ENCODE results near the gene STAC3.

Gene STAC3

DNA sequence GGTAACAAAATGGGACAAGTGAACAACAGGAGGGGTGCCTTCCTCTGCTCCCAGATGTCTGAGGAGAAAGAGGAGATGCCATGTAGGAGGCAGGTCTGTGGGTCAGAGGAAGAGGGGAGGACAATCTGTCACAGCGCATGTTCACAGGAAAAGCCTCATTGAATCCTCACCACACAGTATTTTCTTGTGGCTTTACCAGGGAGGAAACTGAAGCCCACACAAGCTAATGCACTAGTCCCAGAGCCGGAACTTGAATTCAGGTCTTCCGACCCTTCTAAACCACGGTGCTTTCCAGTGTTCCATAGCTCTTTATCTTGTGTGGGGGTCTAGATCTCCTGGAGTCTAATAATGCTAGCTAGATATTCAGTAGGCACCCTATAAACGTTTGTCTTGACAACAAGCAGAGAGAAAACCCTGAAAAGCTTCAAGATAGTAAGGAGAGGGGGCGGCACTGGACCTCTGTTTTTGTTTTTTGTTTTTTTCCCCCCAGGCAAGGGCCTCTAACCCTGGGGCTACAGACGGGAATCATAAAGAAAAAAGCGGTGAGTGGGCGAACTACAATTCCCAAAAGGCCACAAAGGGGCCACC is 21.8 kb downstream of the STAC3 start:
- H3K79me2 ChIP-seq (ENCODE audit: insufficient read depth, low read length): peaks cover 35% of the 10 kb centered on the region
- peak; percentile 69 for ATAC-seq (ENCODE audit: insufficient read depth, low read depth)
- no peaks in the 10 kb centered on the region for H3K27me3 ChIP-seq (ENCODE audit: insufficient read depth, low read length, poor library complexity)
- peak overlapping the region; percentile 85 for H3K4me2 ChIP-seq (ENCODE audit: insufficient read depth, low read length)
- H3K4me1 ChIP-seq (ENCODE audit: insufficient read depth, low read length): peaks cover 51% of the 10 kb centered on the region
- no peak for TF ChIP-seq EZH2 (IDR thresholded peaks at IDR 0.05; ENCODE audit: borderline replicate concordance, low read depth, low read length, severe bottlenecking)
- TF ChIP-seq, protein P1, sequence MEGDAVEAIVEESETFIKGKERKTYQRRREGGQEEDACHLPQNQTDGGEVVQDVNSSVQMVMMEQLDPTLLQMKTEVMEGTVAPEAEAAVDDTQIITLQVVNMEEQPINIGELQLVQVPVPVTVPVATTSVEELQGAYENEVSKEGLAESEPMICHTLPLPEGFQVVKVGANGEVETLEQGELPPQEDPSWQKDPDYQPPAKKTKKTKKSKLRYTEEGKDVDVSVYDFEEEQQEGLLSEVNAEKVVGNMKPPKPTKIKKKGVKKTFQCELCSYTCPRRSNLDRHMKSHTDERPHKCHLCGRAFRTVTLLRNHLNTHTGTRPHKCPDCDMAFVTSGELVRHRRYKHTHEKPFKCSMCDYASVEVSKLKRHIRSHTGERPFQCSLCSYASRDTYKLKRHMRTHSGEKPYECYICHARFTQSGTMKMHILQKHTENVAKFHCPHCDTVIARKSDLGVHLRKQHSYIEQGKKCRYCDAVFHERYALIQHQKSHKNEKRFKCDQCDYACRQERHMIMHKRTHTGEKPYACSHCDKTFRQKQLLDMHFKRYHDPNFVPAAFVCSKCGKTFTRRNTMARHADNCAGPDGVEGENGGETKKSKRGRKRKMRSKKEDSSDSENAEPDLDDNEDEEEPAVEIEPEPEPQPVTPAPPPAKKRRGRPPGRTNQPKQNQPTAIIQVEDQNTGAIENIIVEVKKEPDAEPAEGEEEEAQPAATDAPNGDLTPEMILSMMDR (IDR thresholded peaks at IDR 0.05; ENCODE audit: borderline replicate concordance, extremely low read depth, low read length, poor library complexity, severe bottlenecking): no peak
- peak overlapping the region; percentile 91 for H3K27ac ChIP-seq (ENCODE audit: low read length)
- H2AFZ ChIP-seq (ENCODE audit: low read depth, low read length): peak overlapping the region; percentile 86
- H4K20me1 ChIP-seq (ENCODE audit: insufficient read depth, low read length): peaks cover 42% of the 10 kb centered on the region
- no peaks in the 10 kb centered on the region for H3K9me3 ChIP-seq (ENCODE audit: insufficient read depth, low read length, severe bottlenecking)
- H3K4me3 ChIP-seq (ENCODE audit: low read depth in 1 of 2, low read length in 2 of 2): peak overlapping the region; percentile 52 to 67
- peaks cover 37% of the 10 kb centered on the region for H3K36me3 ChIP-seq (ENCODE audit: insufficient read depth, low read length)
- DNase-seq: peak; percentile 66
- peak overlapping the region; percentile 83 for H3K9ac ChIP-seq (ENCODE audit: low read depth, low read length)

DNA sequence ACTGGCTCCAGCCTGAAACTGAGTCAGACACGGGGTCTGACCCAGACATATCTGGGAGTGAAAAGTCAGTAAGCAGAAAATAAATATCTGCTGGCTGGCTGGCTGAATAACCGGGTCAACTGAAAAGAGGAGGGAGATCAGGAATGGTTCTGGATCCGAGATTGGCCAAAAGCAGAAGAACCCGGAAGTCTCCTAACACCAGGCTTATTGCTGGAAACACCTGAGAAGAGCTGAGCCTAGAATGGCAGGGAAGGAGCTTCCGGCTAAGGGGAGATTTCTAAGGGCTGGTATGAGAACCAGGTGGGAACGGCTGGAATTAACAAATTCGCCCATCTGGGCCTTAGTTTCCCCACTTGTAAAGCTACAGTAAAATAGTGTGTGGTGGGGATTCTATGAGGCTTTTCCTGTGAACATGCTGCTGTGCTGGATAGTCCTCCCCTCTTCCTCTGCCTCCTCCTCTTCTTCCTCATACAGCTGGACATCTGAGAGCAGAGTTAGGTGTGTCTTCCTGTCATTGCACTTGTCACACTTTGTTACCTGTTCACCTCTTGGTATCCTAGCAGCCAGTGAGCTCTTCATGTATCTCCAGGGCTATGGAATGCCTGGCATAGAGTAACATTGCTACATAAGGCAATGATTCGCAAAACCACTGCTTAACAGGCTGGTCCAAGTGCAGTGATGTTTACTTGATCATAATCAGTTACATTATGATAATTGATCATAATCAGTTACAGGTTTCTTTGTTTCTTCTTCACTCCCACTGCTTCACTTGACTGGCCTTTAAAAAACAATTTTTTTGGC is 23.5 kb downstream of the STAC3 start:
- DNase-seq: no peak
- Histone ChIP-seq H3K9ac (ENCODE audit: low read depth, low read length) (no peak overlapping the region), H3K27me3 (ENCODE audit: insufficient read depth, low read length, poor library complexity) (peaks cover 5% of the 10 kb centered on the region), H3K79me2 (ENCODE audit: insufficient read depth, low read length) (peaks cover 30% of the 10 kb centered on the region), H3K27ac (ENCODE audit: low read length) (no peak overlapping the region), H3K4me3 (ENCODE audit: low read depth in 1 of 2, low read length in 2 of 2) (no peak overlapping the region), H3K9me3 (ENCODE audit: insufficient read depth, low read length, severe bottlenecking) (no peaks in the 10 kb centered on the region), H3K4me1 (ENCODE audit: insufficient read depth, low read length) (peaks cover 42% of the 10 kb centered on the region), H2AFZ (ENCODE audit: low read depth, low read length) (no peak overlapping the region), H3K36me3 (ENCODE audit: insufficient read depth, low read length) (peaks cover 21% of the 10 kb centered on the region), H4K20me1 (ENCODE audit: insufficient read depth, low read length) (peaks cover 30% of the 10 kb centered on the region), H3K4me2 (ENCODE audit: insufficient read depth, low read length) (no peak overlapping the region)
- no peak for ATAC-seq (ENCODE audit: insufficient read depth, low read depth)
- TF ChIP-seq, protein P1 (IDR thresholded peaks at IDR 0.05; ENCODE audit: borderline replicate concordance, extremely low read depth, low read length, poor library complexity, severe bottlenecking): no peak
- TF ChIP-seq EZH2 (IDR thresholded peaks at IDR 0.05; ENCODE audit: borderline replicate concordance, low read depth, low read length, severe bottlenecking): no peak

DNA sequence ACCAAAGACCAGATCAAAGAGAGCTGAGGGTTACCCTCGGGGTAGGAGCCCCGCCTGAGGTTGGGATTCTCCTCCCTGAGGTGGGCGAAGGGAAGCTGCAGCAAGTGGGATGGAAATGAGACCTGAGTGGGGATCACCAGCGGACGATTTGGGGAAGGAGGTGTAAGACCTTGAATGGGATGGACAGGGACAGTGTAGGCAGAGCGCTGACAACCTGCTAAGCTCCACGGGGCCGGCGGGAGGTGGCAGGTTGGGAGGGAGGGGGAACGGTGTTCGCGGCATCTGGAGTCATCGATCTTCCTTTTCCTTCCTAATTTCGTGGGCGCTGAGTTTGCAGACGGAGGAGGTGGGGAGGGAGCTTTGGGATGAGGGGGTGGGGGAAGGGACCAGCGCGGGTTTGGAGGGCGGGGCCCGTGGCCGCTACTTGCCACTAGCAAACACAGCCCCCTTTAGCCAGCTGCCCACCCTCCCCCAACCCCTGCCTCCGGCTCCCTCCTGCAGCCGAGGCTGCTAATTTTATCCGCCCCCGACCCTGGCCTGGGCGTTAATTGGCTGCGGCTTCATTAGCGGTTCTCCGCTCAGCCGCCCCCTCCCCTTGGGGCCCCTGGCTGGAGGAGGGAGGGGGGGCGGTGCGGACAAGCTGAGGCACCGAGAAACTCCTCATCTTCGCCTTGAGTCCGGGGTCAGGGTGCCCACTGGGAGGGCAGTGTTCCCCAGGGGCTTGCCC is 24.2 kb downstream of the STAC3 start:
- peaks cover 13% of the 10 kb centered on the region for H3K36me3 ChIP-seq (ENCODE audit: insufficient read depth, low read length)
- H3K4me3 ChIP-seq (ENCODE audit: low read depth in 1 of 2, low read length in 2 of 2): no peak overlapping the region
- H4K20me1 ChIP-seq (ENCODE audit: insufficient read depth, low read length): peaks cover 23% of the 10 kb centered on the region
- peaks cover 23% of the 10 kb centered on the region for H3K79me2 ChIP-seq (ENCODE audit: insufficient read depth, low read length)
- no peak for ATAC-seq (ENCODE audit: insufficient read depth, low read depth)
- H3K4me1 ChIP-seq (ENCODE audit: insufficient read depth, low read length): peaks cover 35% of the 10 kb centered on the region
- H2AFZ ChIP-seq (ENCODE audit: low read depth, low read length): no peak overlapping the region
- no peak for DNase-seq
- H3K9ac ChIP-seq (ENCODE audit: low read depth, low read length): no peak overlapping the region
- H3K9me3 ChIP-seq (ENCODE audit: insufficient read depth, low read length, severe bottlenecking): no peaks in the 10 kb centered on the region
- TF ChIP-seq EZH2 (IDR thresholded peaks at IDR 0.05; ENCODE audit: borderline replicate concordance, low read depth, low read length, severe bottlenecking): no peak
- TF ChIP-seq, protein P1 (IDR thresholded peaks at IDR 0.05; ENCODE audit: borderline replicate concordance, extremely low read depth, low read length, poor library complexity, severe bottlenecking): no peak
- no peak overlapping the region for H3K4me2 ChIP-seq (ENCODE audit: insufficient read depth, low read length)
- peaks cover 10% of the 10 kb centered on the region for H3K27me3 ChIP-seq (ENCODE audit: insufficient read depth, low read length, poor library complexity)
- no peak overlapping the region for H3K27ac ChIP-seq (ENCODE audit: low read length)
